GM19463 (cell line): ENCODE data around the gene UQCC5.

ENCODE experiments used
- ATAC-seq: cut with Tn5 transposase; IDR thresholded peaks from one replicate; pipeline ENCODE4 v1.9.1; 2021; ENCODE audit warnings: mild to moderate bottlenecking, moderate library complexity; ENCODE audit not compliant: unreplicated experiment

The UQCC5 gene

GRCh38 chr3:52558436-52558835, 22.0 kb downstream of the UQCC5 start:
- ATAC-seq = no peak

- ATAC-seq = no peak
Observed at GRCh38 chr3:52561028-52561747, 24.8 kb downstream of the UQCC5 start.

GRCh38 chr3:52563984-52564383, 27.6 kb downstream of the UQCC5 start:
- no peak for ATAC-seq

GRCh38 chr3:52568069-52568468, 31.7 kb downstream of the UQCC5 start:
- ATAC-seq = no peak

- no peak for ATAC-seq
Observed at GRCh38 chr3:52570076-52570475, 33.7 kb downstream of the UQCC5 start.

GRCh38 chr3:52572221-52572620, 35.8 kb downstream of the UQCC5 start:
- ATAC-seq = no peak

- ATAC-seq = no peak
Observed at GRCh38 chr3:52574056-52574965, 37.9 kb downstream of the UQCC5 start.
